HepG2 (cell line): ENCODE data around the gene SEPTIN2. TPM values are rescaled to one million over a fixed set of nuclear protein-coding genes. Genes with fewer than 3 reads are reported as not detected.

Experiments
- ASH2L ChIP-seq: fragments of 300-600, 200-600 bp; sonication (generic); IDR thresholded peaks from 2 replicates; pipeline ENCODE4 v1.7.0; 2017; ENCODE audit warnings: low read depth, mild to moderate bottlenecking, moderate library complexity, mixed read lengths, low read length; ENCODE audit not compliant: insufficient read length
- ATF2 ChIP-seq: sonication (generic); formaldehyde crosslinking; IDR thresholded peaks from 2 replicates; pipeline ENCODE4 v1.4.0; 2020; ENCODE audit warnings: missing genetic modification reagents
- CCAR2 ChIP-seq: fragments of 200-400 bp; formaldehyde crosslinking; optimal IDR thresholded peaks from 2 replicates; pipeline ENCODE3; 2018; ENCODE audit warnings: low read depth, mild to moderate bottlenecking, low read length, moderate library complexity
- EZH2 ChIP-seq: conservative IDR thresholded peaks from 2 replicates; pipeline ENCODE4 v1.6.1; 2012; ENCODE audit warnings: mild to moderate bottlenecking, low read depth, low read length, moderate library complexity
- HIC2 ChIP-seq: sonication (generic); formaldehyde crosslinking; IDR thresholded peaks from 2 replicates; pipeline ENCODE4 v1.9.0; 2022; ENCODE audit warnings: low read depth, missing genetic modification reagents
- PTBP1 ChIP-seq: fragments of 200-400 bp; formaldehyde crosslinking; IDR thresholded peaks from 2 replicates; pipeline ENCODE4 v1.6.1; 2018; ENCODE audit warnings: low read length, low read depth; ENCODE audit not compliant: poor library complexity, severe bottlenecking
- SOX13 ChIP-seq, 3 experiments: fragments of 450-650 bp in 1 of 3; sonication (generic) in 1 of 3; formaldehyde crosslinking in 1 of 3; IDR thresholded peaks in 2 of 3; conservative IDR thresholded peaks in 1 of 3; 2 replicates each; pipeline versions ENCODE4 v1.5.0 to v1.6.1; 2016 to 2020; ENCODE audit warnings: antibody characterized with exemption in 1 of 3, mild to moderate bottlenecking in 1 of 3, missing compliant biosample characterization in 1 of 3, missing genetic modification reagents in 1 of 3, moderate library complexity in 1 of 3
- SRSF4 ChIP-seq: fragments of 200-400 bp; formaldehyde crosslinking; IDR thresholded peaks from one replicate; pipeline ENCODE4 v1.6.1; 2018; ENCODE audit warnings: mild to moderate bottlenecking, low read depth, low read length, moderate library complexity; ENCODE audit not compliant: poor library complexity, severe bottlenecking
- TBL1XR1 ChIP-seq: fragments of 150-350 bp; IDR thresholded peaks from 2 replicates; pipeline ENCODE4 v1.6.1; 2014; ENCODE audit warnings: borderline replicate concordance, low read length; ENCODE audit not compliant: partially characterized antibody
- XBP1 ChIP-seq: sonication (generic); formaldehyde crosslinking; IDR thresholded peaks from 2 replicates; pipeline ENCODE4 v1.5.0; 2020; ENCODE audit warnings: missing genetic modification reagents
- ZBTB14 ChIP-seq: sonication (generic); formaldehyde crosslinking; IDR thresholded peaks from 2 replicates; pipeline ENCODE4 v1.4.0; 2020; ENCODE audit warnings: missing genetic modification reagents
- ZFYVE20 ChIP-seq: sonication (generic); formaldehyde crosslinking; IDR thresholded peaks from 2 replicates; pipeline ENCODE4 v1.8.0; 2023; ENCODE audit warnings: low read depth, mild to moderate bottlenecking, moderate library complexity, missing genetic modification reagents, borderline replicate concordance
- ZNF333 ChIP-seq: sonication (generic); formaldehyde crosslinking; IDR thresholded peaks from 2 replicates; pipeline ENCODE4 v1.4.0; 2020; ENCODE audit warnings: mild to moderate bottlenecking, missing genetic modification reagents, borderline replicate concordance
- ZNF451 ChIP-seq: sonication (generic); formaldehyde crosslinking; IDR thresholded peaks from 2 replicates; pipeline ENCODE4 v1.5.0; 2020; ENCODE audit warnings: mild to moderate bottlenecking, missing genetic modification reagents
- ZNF569 ChIP-seq: sonication (generic); formaldehyde crosslinking; IDR thresholded peaks from 2 replicates; pipeline ENCODE4 v1.5.0; 2020; ENCODE audit warnings: mild to moderate bottlenecking, missing genetic modification reagents, moderate library complexity, borderline replicate concordance
- ZNF768 ChIP-seq: sonication (generic); formaldehyde crosslinking; IDR thresholded peaks from 2 replicates; pipeline ENCODE4 v1.4.0; 2020; ENCODE audit warnings: missing genetic modification reagents
- polyA plus RNA-seq, 8 experiments: library from polyadenylated mRNA; depleted of rRNA in 3 of 8; stranded (reverse) in 7 of 8; unstranded in 1 of 8; fragments of >200 nt; fragmentation: Illumina TruSeq in 4 of 8; extraction: Trizol in 4 of 8; gene quantifications; 2 replicates each; pipeline versions ENCODE4 v1.2.1 to v1.2.3, GENCODE V29; 2011 to 2016; ENCODE audit warnings: low read depth in 4 of 8, missing spikeins in 1 of 8, mixed read lengths in 1 of 8; ENCODE audit not compliant: insufficient read depth in 1 of 8
- total RNA-seq, 5 experiments: library from RNA; depleted of rRNA; stranded (reverse); fragments of >200 nt; fragmentation: Illumina TruSeq; extraction: Trizol; gene quantifications; 2 replicates each; pipeline ENCODE4 v1.2.3, GENCODE V29; 2016; ENCODE audit warnings: low read depth in 1 of 5
- TF ChIP-seq, protein P1 (sequence below): sonication (generic); formaldehyde crosslinking; IDR thresholded peaks from 2 replicates; pipeline ENCODE4 v1.5.0; 2020; ENCODE audit warnings: mild to moderate bottlenecking, missing genetic modification reagents, borderline replicate concordance
- TF ChIP-seq, protein P2 (sequence below): sonication (generic); formaldehyde crosslinking; IDR thresholded peaks from 2 replicates; pipeline ENCODE4 v1.5.0; 2020; ENCODE audit warnings: missing genetic modification reagents, mild to moderate bottlenecking, borderline replicate concordance

SEPTIN2 gene
- total and polyA plus RNA-seq, 2 of the 13 experiments (the other 11 are each of a cell fraction or from before 2014, with no cell fraction given) = 493 to 733 TPM

- TF ChIP-seq ASH2L = peak; percentile 50
- TF ChIP-seq PTBP1 = no peak
- no peak for TF ChIP-seq ZNF569
- no peak for TF ChIP-seq TBL1XR1
- no peak for TF ChIP-seq SOX13 (IDR thresholded peaks at IDR 0.05)
- TF ChIP-seq SOX13 (CRISPR knock-in tag; conservative IDR thresholded peaks at IDR 0.05 in 1 of 2, IDR thresholded peaks at IDR 0.05 in 1 of 2) = no peak
- no peak for TF ChIP-seq ZNF333 (CRISPR knock-in tag)
- no peak for TF ChIP-seq CCAR2
- TF ChIP-seq, protein P1, sequence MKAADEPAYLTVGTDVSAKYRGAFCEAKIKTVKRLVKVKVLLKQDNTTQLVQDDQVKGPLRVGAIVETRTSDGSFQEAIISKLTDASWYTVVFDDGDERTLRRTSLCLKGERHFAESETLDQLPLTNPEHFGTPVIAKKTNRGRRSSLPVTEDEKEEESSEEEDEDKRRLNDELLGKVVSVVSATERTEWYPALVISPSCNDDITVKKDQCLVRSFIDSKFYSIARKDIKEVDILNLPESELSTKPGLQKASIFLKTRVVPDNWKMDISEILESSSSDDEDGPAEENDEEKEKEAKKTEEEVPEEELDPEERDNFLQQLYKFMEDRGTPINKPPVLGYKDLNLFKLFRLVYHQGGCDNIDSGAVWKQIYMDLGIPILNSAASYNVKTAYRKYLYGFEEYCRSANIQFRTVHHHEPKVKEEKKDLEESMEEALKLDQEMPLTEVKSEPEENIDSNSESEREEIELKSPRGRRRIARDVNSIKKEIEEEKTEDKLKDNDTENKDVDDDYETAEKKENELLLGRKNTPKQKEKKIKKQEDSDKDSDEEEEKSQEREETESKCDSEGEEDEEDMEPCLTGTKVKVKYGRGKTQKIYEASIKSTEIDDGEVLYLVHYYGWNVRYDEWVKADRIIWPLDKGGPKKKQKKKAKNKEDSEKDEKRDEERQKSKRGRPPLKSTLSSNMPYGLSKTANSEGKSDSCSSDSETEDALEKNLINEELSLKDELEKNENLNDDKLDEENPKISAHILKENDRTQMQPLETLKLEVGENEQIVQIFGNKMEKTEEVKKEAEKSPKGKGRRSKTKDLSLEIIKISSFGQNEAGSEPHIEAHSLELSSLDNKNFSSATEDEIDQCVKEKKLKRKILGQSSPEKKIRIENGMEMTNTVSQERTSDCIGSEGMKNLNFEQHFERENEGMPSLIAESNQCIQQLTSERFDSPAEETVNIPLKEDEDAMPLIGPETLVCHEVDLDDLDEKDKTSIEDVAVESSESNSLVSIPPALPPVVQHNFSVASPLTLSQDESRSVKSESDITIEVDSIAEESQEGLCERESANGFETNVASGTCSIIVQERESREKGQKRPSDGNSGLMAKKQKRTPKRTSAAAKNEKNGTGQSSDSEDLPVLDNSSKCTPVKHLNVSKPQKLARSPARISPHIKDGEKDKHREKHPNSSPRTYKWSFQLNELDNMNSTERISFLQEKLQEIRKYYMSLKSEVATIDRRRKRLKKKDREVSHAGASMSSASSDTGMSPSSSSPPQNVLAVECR (CRISPR knock-in tag) = peak; percentile 32; the same call in 1 of the 2 replicates
- peak; percentile 68; the same call in 1 of the 2 replicates for TF ChIP-seq HIC2 (CRISPR knock-in tag)
- TF ChIP-seq, protein P2, sequence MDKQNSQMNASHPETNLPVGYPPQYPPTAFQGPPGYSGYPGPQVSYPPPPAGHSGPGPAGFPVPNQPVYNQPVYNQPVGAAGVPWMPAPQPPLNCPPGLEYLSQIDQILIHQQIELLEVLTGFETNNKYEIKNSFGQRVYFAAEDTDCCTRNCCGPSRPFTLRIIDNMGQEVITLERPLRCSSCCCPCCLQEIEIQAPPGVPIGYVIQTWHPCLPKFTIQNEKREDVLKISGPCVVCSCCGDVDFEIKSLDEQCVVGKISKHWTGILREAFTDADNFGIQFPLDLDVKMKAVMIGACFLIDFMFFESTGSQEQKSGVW = no peak
- TF ChIP-seq SRSF4 = no peak
- TF ChIP-seq ATF2 (CRISPR knock-in tag) = peak; percentile 29; the same call in 1 of the 2 replicates
- TF ChIP-seq XBP1 (CRISPR knock-in tag) = no peak
- TF ChIP-seq ZNF768 (CRISPR knock-in tag) = no peak
- TF ChIP-seq ZNF451 = no peak
- TF ChIP-seq ZBTB14 (CRISPR knock-in tag) = no peak
- TF ChIP-seq EZH2 = no peak
- no peak for TF ChIP-seq ZFYVE20 (CRISPR knock-in tag)
Measured at GRCh38 chr2:241359481-241360045, 43.8 kb downstream of the SEPTIN2 start (continued).
